GM18868 (cell line): ENCODE data around the gene MT1H.
"Not testable (repeated sequence)": the region's sequence is repeated elsewhere in the genome, so short reads cannot be mapped to it uniquely, and the experiment has no call there.

ENCODE experiments used
- ATAC-seq: cut with Tn5 transposase; IDR thresholded peaks from one replicate; pipeline ENCODE4 v1.9.1; 2021; ENCODE audit warnings: mild to moderate bottlenecking, moderate library complexity; ENCODE audit not compliant: unreplicated experiment

MT1H gene

GRCh38 chr16:56669005-56669839 is at the start of gene MT1H:
Gene MT1H, plus strand, starts transcription at chr16:56669814. Its CDS starts 71 bp downstream, at chr16:56669885.
- no peak for ATAC-seq

DNA sequence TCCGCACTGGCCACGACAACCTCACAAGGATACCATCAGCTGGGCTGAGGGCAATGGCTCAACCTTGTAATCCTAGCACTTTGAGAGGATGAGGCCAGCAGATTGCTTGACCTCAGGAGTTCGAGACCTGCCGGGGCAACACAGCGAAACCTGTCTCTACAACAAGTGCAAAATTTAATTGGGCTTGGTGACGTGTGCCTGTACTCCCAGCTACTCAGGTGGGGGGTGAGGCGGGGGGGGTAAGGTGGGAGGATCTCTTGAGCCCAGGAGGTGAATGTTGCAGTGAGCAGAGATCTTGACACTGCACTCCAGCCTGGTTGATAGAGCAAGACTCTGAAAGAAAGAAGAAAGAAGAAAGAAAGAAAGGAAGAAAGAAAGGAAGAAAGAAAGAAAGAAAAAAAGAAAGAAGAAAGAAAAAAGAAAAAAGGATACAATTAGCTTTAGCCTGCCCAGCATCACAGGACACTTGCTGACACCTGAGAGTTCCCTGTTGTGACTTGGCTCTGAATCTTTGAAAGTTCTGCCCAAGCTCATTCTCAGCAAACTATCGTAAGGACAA is 49.2 kb upstream of the MT1H start:
- ATAC-seq, result no peak

DNA sequence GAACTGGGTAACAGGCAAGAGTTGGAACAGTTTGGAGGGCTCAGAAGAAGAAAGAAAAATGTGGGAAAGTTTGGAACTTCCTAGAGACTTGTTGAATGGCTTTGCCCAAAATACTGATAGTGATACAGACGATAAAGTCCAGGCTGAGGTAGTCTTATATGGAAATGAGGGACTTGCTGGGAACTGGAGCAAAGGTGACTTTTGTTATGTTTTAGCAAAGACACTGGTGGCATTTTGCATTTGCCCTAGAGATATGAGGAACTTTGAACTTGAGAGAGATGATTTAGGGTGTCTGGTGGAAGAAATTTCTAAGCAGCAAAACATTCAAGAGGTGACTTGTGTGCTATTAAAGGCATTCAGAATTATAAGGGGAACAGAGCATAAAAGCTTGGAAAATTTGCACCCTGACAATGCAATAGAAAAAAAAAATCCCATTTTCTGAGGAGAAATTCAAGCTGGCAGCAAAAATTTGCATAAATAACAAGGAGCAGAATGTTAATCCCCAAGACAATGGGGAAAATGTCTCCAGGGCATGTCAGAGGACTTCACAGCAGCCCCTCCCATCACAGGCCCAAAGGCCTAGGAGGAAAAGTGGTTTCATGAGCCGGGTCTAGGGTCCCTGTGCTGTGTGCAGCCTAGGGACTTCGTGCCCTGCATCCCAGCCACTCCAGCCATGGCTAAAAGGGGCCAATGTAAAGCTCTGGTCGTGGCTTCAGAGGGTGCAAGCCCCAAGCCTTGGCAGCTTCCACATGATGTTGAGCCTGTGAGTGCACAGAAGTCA is 47.8 kb upstream of the MT1H start:
- not testable (repeated sequence) for ATAC-seq

GRCh38 chr16:56623184-56623583 is 46.4 kb upstream of the MT1H start:
- not testable (repeated sequence) for ATAC-seq

GRCh38 chr16:56623637-56624036 is 46.0 kb upstream of the MT1H start:
- ATAC-seq, result no peak

DNA sequence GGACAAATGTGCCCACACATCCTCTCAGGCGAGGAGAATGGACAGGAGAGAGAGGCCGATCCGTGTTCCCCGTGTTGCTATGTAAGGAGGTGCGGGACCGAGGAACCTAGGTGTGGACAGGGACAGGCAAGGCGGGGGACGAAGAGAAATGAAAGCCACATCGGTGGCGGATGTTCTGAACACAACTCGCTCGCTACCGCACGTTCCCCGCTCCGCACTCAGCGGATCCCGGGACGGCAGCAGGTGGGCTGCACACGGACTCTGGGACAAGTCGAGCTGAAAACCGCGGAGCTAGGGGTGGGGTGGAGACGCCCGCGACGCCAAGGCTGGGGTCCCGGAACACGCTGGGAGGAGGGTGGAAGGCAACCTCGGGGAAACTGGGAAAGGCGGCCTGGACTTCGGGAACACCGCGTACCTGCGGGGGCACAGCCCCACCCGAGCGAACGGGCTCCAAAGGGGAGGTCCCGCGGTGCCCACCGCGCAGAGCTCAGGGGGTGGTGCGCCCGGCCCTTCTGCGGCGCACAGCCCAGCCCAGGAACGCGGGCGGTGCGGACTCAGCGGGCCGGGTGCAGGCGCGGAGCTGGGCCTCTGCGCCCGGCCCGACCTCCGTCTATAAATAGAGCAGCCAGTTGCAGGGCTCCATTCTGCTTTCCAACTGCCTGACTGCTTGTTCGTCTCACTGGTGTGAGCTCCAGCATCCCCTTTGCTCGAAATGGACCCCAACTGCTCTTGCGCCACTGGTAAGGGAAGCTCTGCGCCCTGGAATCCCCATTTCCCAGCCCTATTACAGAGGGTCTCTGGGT is 44.3 kb upstream of the MT1H start, which contains the start of gene MT1E:
Gene MT1E, plus strand, starts transcription at position 642 of the 803 bp plus-strand sequence. Its CDS starts 71 bp downstream, at position 713.
- no peak for ATAC-seq

DNA sequence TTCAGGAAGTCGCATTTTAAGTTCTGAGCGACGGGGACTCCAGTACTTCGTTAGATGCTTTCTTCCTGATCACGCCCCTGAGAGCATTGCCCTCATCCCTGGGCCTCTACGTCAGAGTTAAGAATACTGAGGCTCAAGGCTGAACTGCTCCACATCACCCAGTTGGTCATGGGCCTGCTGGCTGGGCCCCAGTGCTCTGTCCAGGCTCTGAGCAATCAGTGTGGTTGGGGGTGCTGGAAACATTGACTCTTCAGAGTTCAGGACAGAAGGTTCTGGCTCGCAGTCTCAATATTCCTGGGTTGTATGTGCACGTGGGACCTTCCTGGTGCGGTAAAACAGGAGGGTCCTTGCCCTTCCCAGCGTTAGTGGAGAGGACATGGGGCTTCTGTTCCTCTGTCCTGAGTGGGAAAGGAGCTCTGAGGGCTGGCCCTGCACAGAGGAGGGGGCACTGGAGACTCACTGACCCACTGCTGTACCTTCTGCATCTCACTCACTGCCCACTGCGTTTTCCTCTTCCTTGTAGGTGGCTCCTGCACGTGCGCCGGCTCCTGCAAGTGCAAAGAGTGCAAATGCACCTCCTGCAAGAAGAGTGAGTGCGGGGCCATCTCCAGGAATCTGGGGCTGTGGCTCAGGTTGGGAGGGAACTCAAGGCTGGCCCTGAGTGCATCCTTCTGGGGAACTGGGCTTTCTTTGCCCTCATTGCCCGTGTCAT is 43.5 kb upstream of the MT1H start:
- no peak for ATAC-seq

GRCh38 chr16:56626685-56627084 is 42.9 kb upstream of the MT1H start:
- no peak for ATAC-seq

GRCh38 chr16:56628486-56629350 is 40.9 kb upstream of the MT1H start:
- ATAC-seq, result no peak

DNA sequence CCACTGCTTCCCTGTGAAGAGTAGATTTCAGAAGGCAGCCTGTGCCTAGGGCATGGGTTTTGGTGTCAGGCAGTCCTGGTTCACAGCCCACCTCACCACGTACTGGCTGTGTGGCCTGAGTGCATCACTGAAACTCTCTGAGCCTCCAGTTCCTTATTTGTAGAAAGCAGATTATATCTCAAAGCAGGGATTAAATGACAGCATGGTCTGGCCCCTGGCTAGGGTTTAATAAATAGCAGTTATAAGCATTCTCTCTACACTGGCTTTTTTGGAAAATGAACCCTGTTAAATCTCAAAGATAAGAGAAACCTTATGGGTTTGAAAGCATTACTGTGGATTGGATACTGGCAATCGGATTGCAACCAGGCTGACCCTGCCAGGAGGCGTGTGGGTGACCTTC is 40.1 kb upstream of the MT1H start:
- peak; percentile 33 for ATAC-seq

- ATAC-seq, result peak; percentile 93
These were observed 39.5 kb upstream of the MT1H start for GRCh38 chr16:56630134-56630533.

GRCh38 chr16:56631197-56631596 is 38.4 kb upstream of the MT1H start:
- no peak for ATAC-seq

DNA sequence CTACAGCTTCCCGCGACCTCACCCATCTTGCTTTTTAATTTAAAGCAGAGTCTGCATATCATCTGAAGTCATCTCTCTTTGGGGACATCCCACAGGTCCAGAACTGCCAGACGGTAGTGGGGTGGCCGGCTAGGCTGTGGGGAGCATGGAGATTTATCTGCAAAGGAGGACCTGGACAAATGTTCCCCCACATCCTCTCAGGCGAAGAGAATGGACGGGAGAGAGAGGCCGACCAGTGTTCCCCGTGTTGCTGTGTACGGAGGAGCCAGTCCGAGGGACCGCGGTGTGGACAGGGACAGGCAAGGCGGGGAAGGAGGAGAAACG is 37.8 kb upstream of the MT1H start:
- no peak for ATAC-seq

DNA sequence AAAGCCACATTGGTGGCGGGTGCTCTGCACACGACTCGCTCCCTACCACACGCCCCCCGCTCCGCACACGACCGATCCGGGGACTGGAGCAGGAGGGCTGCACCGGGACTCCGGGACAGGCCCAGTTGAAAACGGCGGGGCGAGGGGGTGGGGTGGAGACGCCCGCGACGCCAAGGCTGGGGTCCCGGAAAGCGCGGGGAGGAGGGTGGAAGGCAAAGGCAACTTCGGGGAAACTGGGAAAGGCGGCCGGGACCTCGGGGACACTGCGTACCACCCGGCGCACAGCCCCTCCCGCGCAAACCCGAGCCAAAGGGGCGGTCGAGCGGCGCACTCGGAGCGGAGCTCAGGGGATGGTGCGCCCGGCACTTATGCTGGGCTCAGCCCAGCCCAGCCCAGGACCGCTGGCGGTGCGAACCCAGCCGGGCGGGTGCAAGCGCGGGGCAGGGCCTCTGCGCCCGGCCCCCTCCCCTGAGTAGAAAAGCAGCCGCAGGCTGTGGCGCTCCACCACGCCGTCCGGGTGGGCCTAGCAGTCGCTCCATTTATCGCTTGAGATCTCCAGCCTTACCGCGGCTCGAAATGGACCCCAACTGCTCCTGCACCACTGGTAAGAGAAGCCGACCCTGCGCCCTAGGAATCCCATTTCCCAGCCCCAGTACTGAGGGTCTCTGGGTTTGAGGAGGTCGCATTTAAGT is 37.3 kb upstream of the MT1H start, which contains the start of gene MT1M:
Gene MT1M, plus strand, starts transcription at position 504 of the 692 bp plus-strand sequence. Its CDS starts 73 bp downstream, at position 577.
- ATAC-seq, result no peak

- ATAC-seq, result no peak
These were observed 36.7 kb upstream of the MT1H start for GRCh38 chr16:56632848-56633365.

DNA sequence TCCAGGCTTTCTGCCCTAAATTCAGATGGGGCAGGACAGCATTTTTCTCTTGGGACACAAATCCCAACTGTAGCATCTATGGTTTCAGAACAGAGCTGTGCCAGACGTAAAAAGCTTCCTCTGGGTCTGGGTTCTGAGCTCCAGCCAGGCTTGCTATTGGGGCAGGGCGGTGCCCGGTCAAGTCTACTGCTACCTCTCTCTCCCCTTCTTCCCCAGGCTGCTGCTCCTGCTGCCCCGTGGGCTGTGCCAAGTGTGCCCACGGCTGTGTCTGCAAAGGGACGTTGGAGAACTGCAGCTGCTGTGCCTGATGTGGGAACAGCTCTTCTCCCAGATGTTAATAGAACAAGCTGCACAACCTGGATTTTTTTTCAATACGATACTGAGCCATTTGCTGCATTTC is 36.1 kb upstream of the MT1H start:
- ATAC-seq, result no peak

DNA sequence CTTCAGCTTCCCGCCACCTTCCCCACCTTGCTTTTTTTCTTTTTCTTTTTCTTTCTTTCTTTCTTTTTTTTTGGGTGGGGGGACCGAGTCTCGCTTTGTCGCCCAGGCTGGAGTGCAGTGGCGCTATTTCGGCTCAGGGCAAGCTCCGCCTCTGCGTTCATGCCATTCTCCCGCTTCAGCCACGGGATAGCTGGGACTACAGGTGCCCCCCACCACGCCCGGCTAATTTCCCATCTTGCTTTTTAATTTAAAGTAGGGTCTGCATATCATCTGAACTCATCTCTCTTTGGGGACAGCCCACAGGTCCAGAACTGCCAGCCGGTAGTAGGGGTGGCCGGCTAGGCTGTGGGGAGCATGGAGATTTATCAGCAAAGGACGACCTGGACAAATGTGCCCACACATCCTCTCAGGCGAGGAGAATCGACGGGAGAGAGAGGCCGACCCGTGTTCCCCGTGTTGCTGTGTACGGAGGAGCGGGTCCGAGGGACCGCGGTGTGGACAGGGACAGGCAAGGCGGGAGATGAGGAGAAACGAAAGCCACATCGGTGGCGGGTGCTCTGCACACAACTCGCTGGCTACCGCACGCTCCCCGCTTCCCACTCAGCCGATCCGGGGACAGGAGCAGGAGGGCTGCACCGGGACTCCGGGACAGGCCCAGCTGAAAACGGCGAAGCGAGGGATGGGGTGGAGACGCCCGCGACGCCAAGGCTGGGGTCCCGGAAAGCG is 34.7 kb upstream of the MT1H start:
- ATAC-seq, result no peak
